Suppressor macrophage (primary cell): ENCODE measurements around the gene MTIF3.

Experiments
- DNase-seq, 4 experiments: peaks; one replicate each; pipeline ENCODE4 v3.0.0-alpha.2; 2020 to 2022
- total RNA-seq, 17 experiments: gene quantifications; one replicate each; lab custom pipeline; 2026; ENCODE audit warnings: mixed read lengths in 6 of 17, inconsistent platforms in 3 of 17; lab: John Stamatoyannopoulos, UW

The MTIF3 gene, protein sequence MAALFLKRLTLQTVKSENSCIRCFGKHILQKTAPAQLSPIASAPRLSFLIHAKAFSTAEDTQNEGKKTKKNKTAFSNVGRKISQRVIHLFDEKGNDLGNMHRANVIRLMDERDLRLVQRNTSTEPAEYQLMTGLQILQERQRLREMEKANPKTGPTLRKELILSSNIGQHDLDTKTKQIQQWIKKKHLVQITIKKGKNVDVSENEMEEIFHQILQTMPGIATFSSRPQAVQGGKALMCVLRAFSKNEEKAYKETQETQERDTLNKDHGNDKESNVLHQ
- 6.6 to 31.8 (median 21.2) reads per million in 17 experiments for total RNA-seq

DNA sequence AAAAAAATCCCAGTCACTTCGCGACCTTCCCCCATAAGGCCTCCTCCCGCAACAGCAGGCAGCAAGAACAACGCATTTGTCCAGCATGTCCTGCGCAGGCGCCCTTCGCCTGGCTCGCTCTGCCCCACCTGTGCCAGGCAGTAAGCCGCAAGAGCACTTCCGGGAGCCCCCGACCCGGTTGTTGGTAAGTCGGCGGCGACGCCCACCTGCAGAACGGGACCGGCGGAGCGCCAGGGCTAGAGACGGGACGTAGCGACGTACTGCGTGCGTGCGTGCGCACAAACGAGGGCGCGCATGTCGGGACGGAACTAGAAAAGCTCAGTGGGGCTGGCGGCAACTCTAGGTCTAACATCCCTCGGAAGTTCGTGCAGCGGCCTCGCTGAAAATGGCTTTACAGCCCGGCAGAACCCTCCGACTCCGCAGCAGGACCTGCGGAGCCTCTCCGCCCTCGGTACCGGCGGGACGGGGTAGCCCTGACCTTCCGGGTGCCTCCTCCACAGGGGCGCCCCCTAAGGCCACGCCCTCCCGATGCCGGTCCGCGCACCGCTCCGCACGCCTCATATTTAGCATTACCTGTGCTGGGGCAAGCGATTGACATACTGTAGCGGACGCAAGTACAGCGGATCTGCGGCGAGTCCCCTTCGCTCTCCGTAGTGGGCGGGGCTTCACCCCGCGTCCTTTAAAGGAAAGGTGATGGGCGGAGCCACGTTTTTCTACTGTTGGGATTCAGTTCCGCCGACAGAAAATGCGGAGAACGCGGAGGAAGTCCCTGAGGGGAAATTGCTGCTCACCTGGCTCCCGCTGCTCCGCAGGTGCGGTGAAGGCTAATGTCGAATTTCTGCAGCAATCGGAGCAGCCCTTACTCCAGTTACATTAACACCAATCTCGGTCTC is at the start of gene MTIF3:
Gene MTIF3, minus strand, starts transcription at position 629 of the 893 bp plus-strand sequence. CDS start 10,116 bp downstream, outside the sequence.
- peak; percentile 94 to 97 (median 96) for DNase-seq

DNA sequence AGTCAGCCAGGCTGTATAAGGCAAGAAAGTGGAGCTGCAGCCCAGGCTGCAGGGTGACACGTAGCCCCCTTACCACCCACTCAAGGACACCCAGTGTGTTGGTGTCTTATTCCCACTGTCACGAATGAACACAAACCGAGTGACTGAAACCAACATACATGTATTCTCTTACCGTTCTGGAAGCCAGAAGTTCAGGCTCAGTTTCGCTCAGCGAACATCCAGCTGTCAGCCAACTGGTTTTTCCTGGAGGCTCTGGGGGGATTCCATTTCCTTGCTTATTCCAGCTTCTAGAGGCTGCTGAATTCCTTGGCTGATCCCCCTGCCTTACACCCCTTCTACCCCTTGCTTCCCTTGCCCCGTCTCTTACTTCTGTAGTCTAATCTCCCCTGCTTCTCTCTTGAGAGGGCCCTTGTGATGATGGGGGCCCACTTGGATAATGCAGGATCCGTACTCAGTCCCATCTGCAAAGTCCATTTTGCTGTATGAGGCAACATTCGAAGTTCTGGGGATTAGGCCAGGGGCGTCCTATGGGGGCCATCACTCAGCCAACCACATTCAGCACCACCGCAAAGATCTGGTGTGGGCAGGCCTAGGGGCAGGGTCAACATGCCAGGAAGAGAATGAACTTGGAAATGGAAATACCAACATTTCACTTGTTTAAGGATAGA is 47.3 kb upstream of the MTIF3 start:
- DNase-seq: no peak

DNA sequence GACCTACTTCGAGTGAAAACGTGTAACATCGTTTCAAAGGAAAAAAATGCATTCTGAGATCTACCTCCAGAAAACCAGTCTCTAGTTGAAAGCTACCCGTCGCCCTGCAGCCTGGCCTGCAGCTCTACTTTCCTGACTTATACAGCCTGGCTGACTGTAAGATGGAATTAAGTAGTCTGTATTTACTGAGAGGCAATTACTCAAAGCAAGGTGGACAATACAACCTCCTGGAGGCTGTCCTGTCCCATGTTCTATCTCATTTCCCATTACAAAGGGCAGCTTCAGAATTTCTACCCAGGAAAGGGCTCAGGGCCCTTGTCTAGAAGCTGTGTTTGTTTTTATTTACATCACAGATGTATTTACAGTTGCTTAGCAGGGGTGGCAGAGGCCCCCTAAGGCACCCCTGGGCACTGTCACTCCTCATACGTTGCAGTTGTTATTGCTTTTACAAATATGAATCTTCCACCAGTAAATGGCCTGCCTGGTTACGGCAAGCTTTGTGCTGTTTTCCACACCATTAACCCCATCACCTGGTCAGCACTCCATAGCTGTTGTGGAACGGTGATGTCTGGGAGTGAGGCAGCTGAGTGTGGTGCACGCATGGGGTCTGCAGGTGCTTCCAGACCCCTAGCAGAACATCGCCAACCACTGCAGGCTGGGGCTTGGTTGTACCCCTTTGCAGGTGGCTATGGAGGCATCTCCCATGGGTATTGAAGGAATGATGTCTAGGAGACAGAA is 46.3 kb upstream of the MTIF3 start:
- no peak for DNase-seq

DNA sequence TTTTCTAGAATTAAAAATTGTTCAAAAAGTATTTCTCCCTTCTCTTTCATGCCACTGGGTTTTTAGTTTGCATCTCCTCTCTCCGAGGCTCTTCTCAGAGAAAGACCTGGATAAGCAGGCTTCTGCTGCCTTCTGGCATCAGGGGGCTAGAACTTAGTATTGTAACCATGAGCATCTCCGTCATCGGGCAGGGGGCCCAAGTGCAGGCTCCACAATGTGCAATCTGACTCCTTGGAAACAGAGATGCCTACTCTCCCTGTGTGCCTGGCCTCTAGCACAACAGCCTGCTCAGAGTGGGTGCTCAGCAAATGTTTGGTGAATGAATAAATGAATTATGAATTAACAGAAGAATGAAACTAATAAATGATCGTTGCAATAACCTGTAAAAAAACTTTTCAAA is 45.6 kb upstream of the MTIF3 start:
- no peak for DNase-seq

DNA sequence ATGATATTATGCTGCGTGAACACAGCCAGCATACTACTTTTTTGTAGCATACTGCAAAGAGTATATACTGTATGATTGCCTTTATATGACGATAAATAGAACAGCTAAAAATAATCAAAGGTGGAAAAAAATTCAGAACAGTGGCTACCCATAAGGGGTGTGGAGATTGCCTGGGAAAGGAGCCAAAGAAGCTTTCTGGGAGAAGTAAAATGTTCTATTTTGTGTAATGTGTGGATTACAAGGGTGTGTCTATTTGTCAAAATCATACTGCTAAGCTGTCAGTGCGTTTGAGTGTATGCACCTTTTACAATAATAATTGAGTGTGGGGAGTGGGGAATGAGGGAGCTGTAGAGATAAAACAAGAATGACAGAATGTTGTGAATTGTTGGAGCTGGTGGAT is 45.2 kb upstream of the MTIF3 start:
- DNase-seq: no peak

DNA sequence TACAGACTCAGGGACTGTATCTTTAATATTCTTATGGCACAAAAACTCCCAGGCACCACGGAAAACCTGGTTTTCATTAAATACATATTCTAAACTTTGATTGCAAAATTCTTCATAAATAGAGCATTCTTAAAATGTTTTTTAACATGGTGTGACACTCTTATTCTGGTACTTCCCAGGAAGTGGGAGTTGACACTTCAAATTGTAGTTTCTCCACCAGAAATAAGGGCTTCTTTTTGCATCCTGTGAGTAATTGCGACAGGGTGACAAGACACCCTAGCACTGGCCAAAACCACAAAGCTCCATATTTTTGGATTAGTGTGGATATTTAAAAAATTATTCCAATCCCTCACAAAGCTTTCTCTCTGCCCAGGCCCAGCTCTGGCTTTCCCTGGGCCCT is 43.6 kb upstream of the MTIF3 start:
- DNase-seq: no peak

DNA sequence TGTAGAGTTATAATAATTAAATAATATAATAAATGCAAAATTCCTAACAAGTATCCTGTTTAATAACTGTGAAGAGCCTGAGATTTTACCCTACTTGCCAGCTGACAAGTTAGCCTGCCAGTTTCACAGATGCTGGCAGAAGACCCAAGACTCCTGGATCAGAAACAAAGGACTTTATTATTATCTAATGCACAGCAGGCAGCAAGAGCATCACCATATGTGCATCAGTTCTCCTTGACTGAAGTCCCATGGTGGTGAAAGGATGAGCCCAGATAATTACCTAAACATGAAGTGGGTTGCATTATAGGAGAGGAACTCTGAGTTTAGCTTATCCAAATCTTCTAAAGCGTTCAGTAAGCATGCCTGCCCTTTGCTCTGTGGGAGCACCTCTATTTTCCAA is 39.1 kb upstream of the MTIF3 start:
- no peak for DNase-seq

DNA sequence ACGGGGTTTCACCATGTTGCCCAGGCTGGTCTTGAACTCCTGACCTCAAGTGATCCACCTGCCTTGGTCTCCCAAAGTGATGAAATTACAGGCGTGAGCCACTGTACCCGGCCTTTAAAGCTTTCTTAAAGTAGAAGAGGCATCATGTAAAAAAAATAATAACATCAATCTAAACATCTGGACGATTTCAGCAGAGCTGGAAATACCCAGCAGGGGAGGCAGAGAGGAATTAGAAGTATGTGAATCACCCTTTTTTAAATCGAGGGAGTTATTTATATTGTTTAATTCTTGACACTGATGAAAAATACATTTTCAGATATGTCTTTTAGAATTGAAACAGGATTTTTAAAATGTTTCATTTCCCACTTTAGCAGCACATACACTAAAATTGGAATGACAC is 37.4 kb upstream of the MTIF3 start:
- DNase-seq: no peak

DNA sequence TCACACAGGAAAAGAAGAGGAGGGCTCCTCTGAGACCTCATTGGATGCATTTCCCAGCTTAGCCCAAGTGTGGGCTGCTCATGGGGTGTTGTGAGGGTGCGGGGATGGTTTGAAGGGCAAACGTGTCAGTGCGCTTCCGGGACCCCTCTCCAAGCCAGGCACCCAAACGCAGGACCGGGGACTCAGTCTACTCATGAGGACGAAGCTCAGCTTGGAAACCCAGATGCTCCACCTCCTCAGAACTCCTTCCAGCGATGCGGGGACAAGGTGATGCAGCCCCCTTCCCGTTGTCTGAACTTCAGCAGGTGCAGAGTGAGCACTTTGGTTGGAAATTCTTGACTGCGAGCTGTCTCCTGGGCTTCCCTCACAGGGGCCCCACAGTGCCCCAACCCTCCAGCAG is 33.1 kb upstream of the MTIF3 start:
- DNase-seq: no peak

DNA sequence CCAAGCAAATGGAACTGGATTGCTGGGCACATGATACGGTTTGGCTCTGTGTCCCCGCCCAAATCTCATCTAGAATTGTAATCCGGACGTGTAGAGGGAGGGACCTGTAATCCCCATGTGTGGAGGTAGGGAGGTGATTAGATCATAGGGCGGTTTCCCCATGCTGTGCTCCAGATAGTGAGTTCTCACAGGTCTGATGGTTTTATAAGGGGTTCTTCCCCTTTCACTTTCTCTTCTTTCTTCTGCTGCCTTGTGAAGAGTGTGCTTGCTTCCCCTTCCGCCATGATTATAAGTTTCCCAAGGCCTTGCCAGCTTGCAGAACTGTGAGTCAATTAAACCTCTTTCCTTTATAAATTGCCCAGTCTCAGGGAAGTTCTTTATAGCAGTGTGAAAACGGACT is 32.6 kb upstream of the MTIF3 start:
- peak; percentile 75 to 93 (median 84) for DNase-seq

DNA sequence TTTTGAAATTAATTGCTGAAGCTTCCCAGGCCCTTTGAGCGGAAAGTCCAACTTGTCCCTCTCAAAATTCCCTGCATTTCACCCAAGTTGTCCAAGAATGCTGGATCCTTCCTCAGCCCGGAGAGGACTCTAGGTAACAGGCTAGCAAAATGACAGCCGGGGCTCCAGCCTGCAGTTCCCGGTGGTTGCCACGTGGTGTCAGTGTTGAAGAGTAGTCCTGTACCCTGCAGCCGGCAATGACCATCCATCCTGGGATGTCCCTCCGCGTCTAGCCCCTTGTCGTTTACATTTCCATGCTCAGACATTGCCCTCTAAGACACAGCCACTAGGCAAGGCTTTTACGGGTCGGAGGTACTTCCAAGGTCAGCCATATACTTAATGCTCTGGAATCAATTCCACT is 31.4 kb upstream of the MTIF3 start:
- DNase-seq: peak; percentile 28 to 54 (median 42)

DNA sequence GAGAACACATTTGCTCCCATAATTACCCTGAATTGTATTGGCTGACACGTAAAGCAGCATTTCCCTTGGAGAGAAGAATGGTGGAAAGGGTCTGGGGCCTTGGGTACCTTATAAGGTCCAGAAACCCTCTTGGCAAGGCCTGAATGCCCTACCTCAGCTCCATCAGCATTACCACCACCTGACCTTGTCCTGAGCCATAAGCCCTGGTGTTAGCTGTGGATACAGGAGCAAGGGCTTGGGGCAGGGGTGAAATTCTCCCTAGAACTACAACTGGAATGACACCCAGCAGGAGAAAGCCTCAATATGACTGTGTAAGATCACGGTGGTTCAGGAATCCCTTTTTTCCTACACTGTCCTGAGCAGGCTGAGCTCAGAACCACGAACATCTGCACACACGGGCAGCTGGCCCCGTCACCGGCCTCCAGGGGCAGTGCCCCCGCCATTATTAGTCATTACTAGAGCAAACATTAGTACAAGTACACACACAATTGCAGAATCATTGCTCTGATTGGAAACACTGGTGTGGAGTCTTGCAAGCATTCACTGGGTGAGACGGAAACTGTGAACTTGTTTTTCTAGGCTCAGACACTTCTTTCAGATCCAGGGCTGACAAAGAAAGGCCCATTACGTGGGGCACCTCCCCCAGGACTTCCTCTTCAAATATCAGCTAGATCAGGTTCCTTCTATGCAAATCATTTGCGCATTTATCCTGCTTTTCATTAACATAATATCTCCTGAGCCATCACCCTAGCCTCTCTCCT is 26.8 kb upstream of the MTIF3 start:
- DNase-seq: peak; percentile 2 to 28 (median 18)

DNA sequence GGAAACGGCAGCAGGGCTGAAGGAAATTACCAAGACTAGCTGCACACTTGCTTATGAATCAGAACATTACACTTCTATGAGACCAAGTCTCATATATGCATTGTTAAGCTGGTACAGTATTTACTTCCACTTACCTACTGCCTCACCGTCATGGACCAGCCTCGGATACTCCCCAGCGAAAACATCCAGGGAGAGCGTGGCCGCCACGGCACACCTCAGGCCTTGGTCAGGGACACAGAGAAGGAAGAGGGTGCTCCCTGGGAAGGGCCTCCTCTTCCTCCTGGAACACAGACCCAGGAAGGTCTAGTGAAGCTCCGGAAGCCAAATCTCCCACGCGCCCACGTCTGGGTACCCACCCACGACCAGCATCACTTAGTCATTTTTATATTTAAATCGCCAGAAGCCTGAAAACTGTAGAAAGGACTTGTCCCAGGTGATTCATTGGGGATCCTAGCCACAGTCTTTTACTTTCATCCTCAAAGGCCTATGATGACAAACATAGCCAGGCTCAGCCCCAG is 24.4 kb upstream of the MTIF3 start:
- DNase-seq: no peak

DNA sequence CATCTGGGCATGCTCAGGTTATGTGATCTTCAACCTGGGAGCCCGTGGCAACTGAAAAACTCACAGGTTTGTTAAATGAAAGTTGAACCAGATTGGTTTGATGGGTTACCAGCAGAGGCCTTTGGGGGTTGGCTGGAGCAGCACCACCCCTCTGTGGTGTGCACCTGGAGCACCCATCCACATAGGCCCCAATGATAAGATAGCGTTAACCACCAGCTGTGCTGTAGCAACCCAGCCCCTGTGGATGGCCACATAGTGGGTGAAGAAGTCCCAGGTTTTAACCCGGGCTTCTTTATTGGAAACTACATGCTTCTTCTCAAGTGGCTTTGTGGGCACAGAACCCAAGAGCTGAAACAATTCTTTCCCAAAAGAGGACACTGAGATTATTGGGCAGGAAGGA is 22.6 kb upstream of the MTIF3 start:
- no peak for DNase-seq

DNA sequence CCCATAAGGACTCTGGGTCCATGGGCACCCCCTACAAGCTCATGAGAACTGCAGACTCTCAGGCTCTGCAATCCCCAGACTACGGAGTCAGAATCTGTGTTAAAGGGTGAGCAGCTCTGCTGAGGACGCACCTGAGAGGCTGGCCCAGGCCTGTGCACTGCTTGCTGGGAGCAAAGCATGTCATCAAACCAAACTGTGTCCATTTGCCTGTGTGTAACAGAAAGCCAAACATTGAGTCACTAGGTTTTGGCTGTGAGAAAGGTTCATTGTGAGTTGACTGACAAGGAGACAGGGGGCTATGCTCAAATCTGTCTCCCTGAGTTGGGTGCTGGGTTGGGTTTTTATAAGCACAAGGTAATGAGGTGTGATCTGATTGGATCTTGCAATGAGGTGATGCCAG is 22.1 kb upstream of the MTIF3 start:
- DNase-seq: no peak

DNA sequence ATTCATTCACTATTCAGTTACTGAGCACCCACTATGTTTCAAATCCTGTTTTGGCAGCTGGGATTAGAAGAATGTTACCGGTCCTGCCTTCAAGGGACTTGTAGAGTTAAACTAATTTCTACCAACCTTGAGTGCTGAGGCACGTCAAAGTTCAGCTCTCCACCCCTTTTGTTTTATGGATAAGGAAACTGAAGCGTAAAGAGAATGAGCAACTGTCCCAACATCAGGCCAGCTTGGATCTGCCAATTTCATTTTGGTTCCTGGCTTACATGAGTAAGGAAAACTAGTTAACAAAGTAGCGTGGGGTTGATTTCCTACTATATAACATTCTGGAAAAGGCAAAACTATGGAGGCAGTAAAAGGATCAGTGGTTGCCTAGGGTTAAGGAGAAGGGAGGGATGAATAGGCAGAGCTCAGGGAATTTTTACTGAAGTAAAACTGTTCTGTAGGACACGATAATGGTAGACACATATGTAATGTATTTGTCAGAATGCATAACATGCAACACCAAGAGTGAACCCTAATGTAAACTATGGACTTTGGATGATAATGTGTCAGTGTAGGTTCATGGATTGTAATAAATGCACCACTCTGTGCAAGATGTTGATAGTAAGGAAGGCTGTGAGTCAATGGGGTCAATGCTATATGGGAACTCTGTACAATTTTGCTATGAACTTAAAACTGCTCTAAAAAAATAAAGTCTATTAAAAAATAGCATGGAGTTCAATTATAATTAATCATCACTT is 19.9 kb upstream of the MTIF3 start:
- no peak for DNase-seq

DNA sequence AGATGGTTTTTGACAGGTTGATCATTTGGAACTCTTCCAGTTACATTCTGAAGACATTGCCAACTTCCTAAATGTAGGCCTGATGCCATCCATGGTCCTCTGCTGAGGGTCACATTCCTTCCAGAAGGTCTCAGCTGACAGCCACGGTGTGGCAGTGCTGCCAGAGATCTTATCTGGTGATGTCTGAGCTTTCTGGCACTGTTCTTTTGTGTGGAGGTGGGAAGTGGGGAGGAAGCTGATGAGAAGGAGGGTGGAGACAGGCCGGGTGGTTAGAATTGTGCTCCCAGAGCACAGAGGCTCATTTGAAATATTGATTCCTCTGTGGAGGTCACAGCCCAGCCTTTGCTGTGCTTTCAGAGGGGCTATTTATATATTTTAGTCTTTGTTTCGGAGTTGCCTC is 16.1 kb upstream of the MTIF3 start:
- DNase-seq: no peak

DNA sequence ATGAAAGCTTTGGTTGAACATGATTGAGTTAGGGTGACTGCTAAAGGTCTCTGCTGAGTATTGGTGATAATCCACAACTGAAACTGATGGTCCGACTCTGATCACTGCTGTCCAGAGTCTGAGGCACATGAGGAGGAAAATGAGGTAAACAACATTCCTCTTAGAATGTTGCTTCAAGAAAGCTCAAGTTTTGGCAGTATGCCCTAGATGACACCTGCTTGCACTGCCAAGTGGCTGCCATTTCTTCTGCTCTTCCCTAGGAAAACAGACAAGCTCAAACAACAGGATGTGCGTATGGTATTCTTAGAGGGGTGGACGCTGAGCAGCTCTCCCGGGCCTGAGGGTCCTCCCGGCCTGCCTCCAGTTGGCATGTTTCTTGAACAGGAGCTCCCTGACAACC is 15.2 kb upstream of the MTIF3 start:
- DNase-seq: no peak

DNA sequence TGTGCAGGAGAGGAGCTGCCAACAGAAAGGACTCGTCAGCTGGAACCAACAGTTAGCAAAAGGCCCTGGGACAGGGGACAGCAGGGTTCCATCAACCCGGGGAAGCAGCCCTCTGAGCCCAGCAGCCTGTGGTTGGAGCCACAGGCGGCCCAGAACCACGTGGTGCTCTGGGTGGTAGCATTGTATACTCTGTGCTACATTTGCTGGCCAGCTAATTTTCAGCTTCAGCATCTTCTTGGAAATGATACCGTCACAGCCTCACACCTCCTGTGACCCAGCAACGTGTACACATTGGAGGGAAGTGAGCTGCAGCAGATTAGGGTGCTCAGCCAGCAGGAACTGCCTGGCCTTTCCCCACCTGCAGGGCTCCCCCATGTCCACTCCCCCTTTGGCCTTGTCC is 13.1 kb upstream of the MTIF3 start:
- no peak for DNase-seq

DNA sequence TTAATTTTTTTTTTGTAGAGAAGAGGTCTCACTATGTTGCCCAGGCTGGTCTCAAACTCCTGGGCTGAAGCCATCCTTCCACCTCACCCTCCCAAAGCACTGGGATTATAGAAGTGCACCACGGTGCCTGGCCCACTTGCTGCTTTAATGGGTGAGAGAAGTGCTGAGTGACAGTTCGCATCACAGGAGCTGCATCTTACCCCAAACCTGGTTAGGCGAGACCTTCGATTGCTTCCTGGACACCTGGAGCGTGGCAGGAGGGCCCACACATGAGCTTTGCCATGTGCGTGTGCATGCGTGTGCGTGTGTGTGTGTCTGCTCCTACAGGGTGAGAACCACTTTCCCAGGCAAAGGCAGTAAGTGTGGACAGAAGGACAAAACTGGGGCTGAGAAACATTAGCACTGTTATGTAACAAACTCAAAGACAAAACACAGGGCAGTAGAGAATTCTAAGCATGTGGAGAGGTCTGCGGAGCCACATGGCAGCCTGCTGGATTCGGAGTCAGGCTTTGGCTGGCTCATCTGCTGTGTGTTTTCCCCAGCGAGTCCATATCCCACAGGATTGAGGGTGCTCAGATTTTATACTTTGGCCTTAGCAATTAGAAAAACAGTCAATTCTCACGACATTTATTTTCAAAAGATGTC is 11.7 kb upstream of the MTIF3 start:
- no peak for DNase-seq
